HG03103 (cell line): ENCODE data around the gene PPP1R10.
"Not testable (repeated sequence)": the region's sequence is repeated elsewhere in the genome, so short reads cannot be mapped to it uniquely, and the experiment has no call there.

ENCODE experiments used
- ATAC-seq: cut with Tn5 transposase; IDR thresholded peaks from one replicate; pipeline ENCODE4 v1.9.1; 2021; ENCODE audit warnings: low read depth; ENCODE audit not compliant: unreplicated experiment

Gene PPP1R10

GRCh38 chr6:30616811-30617564 lies at the start of gene PPP1R10:
Gene PPP1R10, minus strand, starts transcription at chr6:30617243. Its CDS starts 7,299 bp downstream, at chr6:30609944.
- peak; percentile 65 for ATAC-seq

GRCh38 chr6:30666300-30666699 lies 49.3 kb upstream of the PPP1R10 start:
- not testable (repeated sequence) for ATAC-seq

DNA sequence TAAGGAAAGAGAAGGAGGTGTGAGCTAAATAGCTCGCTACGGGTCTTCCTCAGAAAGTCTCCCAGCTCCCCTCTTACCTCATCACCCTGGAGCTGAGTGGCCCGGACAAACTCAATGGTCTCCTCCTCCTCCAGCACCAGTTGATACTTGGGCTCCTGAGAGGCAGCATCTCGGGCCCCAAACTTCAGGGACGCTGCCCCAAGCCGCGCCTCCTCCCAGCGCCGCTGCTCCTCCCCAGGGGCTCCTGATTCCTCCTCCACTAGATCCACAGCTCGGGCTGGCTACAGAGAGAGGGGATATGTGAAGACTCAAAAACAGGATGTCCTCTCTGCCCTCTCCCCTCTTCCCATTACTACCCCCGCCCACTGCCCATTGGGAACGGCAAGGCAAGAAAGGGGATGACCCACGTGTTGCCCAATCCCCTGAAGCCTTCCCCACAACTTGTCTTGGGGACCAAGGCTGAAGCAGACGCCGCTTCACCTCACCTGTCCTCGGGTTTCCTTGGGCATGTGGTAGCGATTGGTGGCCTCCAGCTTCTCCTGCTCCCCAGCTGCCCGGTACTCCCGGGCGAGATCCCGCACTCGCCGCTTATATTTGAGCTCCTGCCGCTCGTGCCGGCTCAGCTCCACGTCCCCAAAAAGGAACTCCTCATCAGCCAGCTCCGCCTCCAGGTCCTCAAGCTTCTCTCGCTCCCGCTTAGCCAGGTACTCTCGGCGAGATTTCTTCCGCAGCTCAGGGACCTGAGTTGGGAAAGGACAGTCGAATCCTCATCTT lies 48.1 kb upstream of the PPP1R10 start:
- no peak for ATAC-seq

- not testable (repeated sequence) for ATAC-seq
Observed at GRCh38 chr6:30657922-30658321, 40.9 kb upstream of the PPP1R10 start.

- ATAC-seq, result no peak
Observed at GRCh38 chr6:30657454-30657853, 40.4 kb upstream of the PPP1R10 start.

- no peak for ATAC-seq
Observed at GRCh38 chr6:30656513-30656912, 39.5 kb upstream of the PPP1R10 start.

GRCh38 chr6:30655743-30656094 lies 38.7 kb upstream of the PPP1R10 start:
- no peak for ATAC-seq

DNA sequence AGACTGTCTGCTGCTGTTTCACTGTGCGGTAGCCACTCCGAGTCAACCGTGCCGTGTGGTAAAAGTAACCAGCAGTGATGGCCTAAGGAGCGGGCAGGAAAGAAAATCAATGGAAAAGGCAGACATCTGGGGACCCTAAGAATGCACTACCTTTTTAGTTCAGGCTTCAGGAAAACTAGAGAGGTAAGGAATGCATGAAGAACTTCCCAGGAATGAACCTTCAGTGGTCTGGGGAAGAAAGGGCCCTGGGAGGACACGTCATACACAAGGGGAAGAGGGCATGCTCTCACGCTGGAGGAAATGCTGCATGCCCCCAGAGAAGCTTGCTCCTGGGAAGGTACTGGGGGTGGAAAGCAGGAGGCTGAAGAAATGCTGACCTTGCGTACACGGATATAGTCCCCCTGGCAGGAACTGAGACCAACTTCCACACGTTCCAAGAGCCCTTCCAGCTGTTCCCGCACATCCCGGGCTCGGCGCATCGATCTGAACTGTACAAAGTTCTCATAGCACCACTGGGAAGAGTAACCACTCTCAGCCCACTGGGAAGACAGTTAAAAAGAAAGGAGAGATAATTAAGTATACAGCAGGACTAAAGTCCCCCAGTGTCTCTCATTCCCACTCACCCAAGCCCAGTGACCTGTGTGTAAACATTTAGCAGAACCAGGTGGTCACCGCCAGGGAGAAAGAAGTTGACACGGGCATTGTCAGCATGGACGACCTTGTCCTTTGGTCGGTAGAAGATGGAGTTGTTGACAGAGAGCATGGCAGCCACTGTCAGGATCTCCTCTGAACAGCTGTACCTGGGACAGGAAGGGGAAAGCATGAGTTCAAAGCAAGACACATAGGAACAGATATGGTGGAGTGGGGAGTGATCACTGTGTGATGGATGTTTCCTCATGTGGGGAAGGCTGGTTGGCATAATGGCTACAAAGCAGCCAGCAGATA lies 38.0 kb upstream of the PPP1R10 start:
- ATAC-seq, result no peak

DNA sequence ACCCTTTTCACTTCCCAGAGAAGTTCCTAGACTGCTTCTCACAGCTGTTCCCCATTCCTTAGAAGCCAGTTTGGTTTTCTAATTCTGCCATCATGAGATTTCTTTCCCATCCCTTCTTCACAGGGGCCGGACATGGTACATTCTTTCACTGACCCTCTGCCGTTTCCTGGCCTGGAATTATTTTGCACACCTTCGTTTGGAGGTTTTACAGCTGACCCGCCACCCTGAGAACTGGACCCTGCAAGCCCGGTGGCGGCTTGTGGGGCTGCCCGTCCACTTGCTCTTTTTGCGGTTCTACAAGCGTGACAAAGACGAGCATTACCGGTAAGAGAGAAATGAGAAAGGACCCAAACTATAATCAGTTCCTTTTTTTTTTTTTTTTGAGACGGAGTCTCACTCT lies 34.1 kb upstream of the PPP1R10 start:
- ATAC-seq, result no peak

- ATAC-seq, result peak; percentile 55
Observed at GRCh38 chr6:30647242-30648116, 30.4 kb upstream of the PPP1R10 start.

DNA sequence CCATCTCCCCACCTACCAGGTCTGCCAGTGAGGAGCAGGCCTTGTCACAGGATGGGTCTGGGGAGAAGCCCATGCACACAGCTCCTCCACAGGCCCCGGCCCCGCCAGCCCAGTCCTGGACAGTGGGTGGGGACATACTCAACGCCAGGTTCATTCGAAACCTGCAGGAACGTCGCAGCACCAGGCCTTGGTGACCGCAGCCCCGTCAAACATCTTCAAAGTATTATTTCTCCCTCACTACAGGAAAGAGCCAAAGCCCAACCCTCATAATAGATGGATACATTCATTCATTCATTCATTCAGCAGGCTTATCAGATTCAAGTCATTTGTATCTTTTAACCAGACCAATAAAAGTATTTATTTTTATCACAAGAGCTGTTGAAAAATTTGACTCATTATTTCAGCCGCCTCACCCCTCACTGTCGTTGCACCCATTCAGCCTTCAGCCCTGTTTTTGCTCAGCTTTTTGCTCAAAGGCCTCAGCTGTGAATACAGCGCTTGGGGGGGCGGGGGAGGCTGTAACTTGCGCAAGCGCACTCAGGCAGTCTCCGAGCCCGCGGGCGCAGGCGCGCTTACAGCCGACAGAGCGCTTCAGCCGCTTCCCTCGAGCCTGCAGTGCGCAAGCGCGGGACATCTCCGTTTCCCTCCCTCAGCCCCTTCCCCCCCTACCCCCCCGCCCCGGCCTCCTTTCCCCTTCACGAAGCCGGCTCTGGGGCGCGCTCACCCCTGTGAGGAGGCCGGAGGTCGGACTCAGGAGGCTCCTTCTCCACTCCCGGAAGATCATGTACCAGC lies 29.6 kb upstream of the PPP1R10 start, which contains the start of gene C6orf136:
TSS of gene C6orf136 (plus strand) at position 684 of the 792 bp plus-strand sequence. CDS start at position 783, 99 bp downstream.
- peak; percentile 30 for ATAC-seq

- ATAC-seq, result no peak
Observed at GRCh38 chr6:30645989-30646388, 28.9 kb upstream of the PPP1R10 start.

- ATAC-seq, result no peak
Observed at GRCh38 chr6:30644769-30645168, 27.7 kb upstream of the PPP1R10 start.

GRCh38 chr6:30643656-30644055 lies 26.6 kb upstream of the PPP1R10 start:
- no peak for ATAC-seq

DNA sequence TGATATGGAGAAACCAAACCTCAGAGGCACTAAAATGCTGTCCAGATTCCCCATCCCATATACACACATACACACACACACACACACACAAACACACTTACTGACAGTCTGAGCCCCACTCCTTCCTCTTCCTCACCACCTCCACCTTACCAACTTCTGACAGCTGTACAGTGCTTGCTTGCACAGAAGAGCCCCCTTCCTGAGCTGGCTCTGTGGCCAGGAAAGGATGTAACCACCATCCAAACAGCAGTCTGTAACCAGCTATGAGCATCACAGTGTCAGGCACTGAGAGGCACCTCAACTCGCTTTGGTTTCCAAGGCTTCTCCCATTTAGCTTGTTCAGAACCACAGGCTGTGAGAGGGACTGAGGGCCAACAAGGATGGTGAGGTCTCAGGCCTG lies 24.0 kb upstream of the PPP1R10 start:
- no peak for ATAC-seq

GRCh38 chr6:30640481-30640880 lies 23.4 kb upstream of the PPP1R10 start:
- no peak for ATAC-seq

- ATAC-seq, result no peak
Observed at GRCh38 chr6:30635834-30636233, 18.8 kb upstream of the PPP1R10 start.

DNA sequence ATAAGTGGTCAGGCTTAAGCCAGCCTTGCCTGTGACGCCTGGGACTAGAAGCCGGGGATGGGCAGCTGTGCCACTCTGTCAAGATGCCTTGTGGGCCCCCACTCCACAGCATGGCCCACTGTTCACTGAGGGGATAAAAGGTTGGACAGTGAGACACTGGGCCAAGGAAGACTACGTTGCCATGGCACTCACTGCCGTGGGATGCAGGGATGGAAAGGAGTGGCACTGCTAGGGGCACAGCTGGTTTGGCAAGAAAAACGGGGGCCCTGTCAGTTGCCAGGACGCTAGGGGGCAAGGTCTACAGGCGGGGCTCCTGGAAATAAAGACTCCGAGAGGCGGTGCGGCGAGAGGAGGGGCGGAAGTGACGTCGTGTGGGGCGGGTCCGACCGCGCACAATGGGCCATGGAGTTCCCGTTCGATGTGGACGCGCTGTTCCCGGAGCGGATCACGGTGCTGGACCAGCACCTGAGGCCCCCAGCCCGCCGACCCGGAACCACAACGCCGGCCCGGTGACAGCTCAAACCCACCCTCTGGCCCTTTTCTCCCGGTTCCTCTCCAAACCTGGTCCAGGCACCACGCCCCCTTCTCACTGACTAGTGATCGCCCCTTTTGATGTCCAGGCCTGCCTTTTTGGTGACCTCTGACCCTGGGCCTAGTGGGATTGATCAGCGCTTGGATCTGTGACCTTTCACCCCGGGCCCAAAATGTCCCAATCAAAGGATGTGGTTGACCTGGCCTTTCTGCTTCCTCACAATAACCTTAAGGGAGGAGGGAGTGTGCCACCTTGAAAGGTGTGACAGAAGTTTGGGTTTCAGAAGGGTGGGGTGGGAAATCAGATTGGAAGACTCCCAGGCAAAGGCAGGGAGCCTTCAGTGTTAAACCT lies 9.7 kb upstream of the PPP1R10 start, which contains the start of gene ATAT1:
TSS of gene ATAT1 (plus strand) at position 391 of the 883 bp plus-strand sequence.
- peak; percentile 78 for ATAC-seq
